GM18858 (cell line): Measurements from ENCODE around the gene CFAP100.

Experiments
- ATAC-seq: cut with Tn5 transposase; IDR thresholded peaks from one replicate; pipeline ENCODE4 v1.9.1; 2021; ENCODE audit not compliant: unreplicated experiment

The CFAP100 gene

GRCh38 chr3:126394179-126394976 is at the start of gene CFAP100:
CFAP100 (plus strand) TSS chr3:126394909; CDS start chr3:126396001, 1,092 bp downstream.
- no peak for ATAC-seq

GRCh38 chr3:126345231-126345630 is 49.5 kb upstream of the CFAP100 start:
- ATAC-seq: no peak

GRCh38 chr3:126345641-126346460 is 48.9 kb upstream of the CFAP100 start:
- no peak for ATAC-seq

- ATAC-seq: no peak
These were observed 48.2 kb upstream of the CFAP100 start for GRCh38 chr3:126346466-126346865.

GRCh38 chr3:126347543-126348161 is 47.1 kb upstream of the CFAP100 start:
- ATAC-seq: no peak

GRCh38 chr3:126348308-126348920 is 46.3 kb upstream of the CFAP100 start:
- no peak for ATAC-seq

- no peak for ATAC-seq
These were observed 45.6 kb upstream of the CFAP100 start for GRCh38 chr3:126349071-126349470.

GRCh38 chr3:126349611-126350501 is 44.9 kb upstream of the CFAP100 start:
- ATAC-seq: no peak

GRCh38 chr3:126350502-126351085 is 44.1 kb upstream of the CFAP100 start:
- no peak for ATAC-seq

- no peak for ATAC-seq
These were observed 43.5 kb upstream of the CFAP100 start for GRCh38 chr3:126351086-126351770.

GRCh38 chr3:126351771-126352475 is 42.8 kb upstream of the CFAP100 start:
- ATAC-seq: no peak

- ATAC-seq: no peak
These were observed 41.9 kb upstream of the CFAP100 start for GRCh38 chr3:126352476-126353454.

- no peak for ATAC-seq
These were observed 40.9 kb upstream of the CFAP100 start for GRCh38 chr3:126353694-126354321.

GRCh38 chr3:126354776-126355175 is 39.9 kb upstream of the CFAP100 start:
- ATAC-seq: no peak

- no peak for ATAC-seq
These were observed 39.5 kb upstream of the CFAP100 start for GRCh38 chr3:126355251-126355650.

- ATAC-seq: no peak
These were observed 38.8 kb upstream of the CFAP100 start for GRCh38 chr3:126355777-126356372.
